Measurements from ENCODE around the gene CDYL.
"Not testable (repeated sequence)": the region's sequence is repeated elsewhere in the genome, so short reads cannot be mapped to it uniquely, and the experiment has no call there.

Gene CDYL

DNA sequence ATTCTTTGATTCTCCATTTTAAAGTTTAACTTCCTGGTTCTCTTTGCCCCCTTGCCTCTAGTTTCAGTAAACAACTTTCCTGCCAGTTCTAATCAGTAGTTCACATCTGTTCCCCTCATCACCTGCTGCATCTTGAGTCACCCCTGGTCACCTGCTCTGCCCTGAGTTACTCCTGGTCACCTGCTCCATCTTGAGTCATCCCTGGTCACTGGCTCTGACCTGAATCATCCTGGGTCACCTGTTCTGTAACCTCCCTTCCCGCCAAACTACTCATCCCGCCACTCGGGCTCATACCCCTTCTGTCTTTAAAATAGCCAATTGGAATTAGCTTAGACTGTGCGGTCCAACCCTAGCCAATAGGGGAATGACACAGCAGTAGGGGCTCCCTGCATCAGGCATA lies 88.8 kb downstream of the CDYL start:
- H3K36me3 ChIP-seq (ENCODE audit: control insufficient read depth in 4 of 4, insufficient read depth in 4 of 4, low read length in 3 of 4); H3K27ac ChIP-seq (ENCODE audit: insufficient read depth in 1 of 2, low read depth in 1 of 2, low read length in 2 of 2, poor library complexity in 1 of 2, severe bottlenecking in 2 of 2); H3K4me1 ChIP-seq (ENCODE audit: control extremely low read depth in 1 of 4, control insufficient read depth in 4 of 4, insufficient read depth in 4 of 4, low read length in 3 of 4); POLR2A ChIA-PET; H3K4me3 ChIP-seq (ENCODE audit: control insufficient read depth in 1 of 7, extremely low read depth in 1 of 7, insufficient read depth in 4 of 7, low read depth in 2 of 7, low read length in 6 of 7); CTCF ChIA-PET; H3K27me3 ChIP-seq (replicated peaks in 2 of 5; ENCODE audit: control insufficient read depth in 4 of 5, insufficient read depth in 5 of 5, low read length in 4 of 5); DNase-seq: not testable (repeated sequence)
- peaks cover 6 to 53% (median 18%) of the 10 kb centered on the region in 5 experiments for H3K9me3 ChIP-seq (ENCODE audit: control extremely low read depth in 1 of 5, control insufficient read depth in 4 of 5, insufficient read depth in 2 of 5, low read depth in 1 of 5, low read length in 4 of 5)
- WGBS (ENCODE audit: insufficient coverage): 82% methylated on average over 3 of the region's 4 CpGs

GRCh38 chr6:4870821-4871494 lies 94.8 kb downstream of the CDYL start:
- Histone ChIP-seq H3K27me3 (replicated peaks in 2 of 5; ENCODE audit: control insufficient read depth in 4 of 5, insufficient read depth in 5 of 5, low read length in 4 of 5) (no peaks in the 10 kb centered on the region), H3K36me3 (ENCODE audit: control insufficient read depth in 4 of 4, insufficient read depth in 4 of 4, low read length in 3 of 4) (peaks cover 0 to 7% (median 3%) of the 10 kb centered on the region in 4 experiments), H3K9me3 (ENCODE audit: control extremely low read depth in 1 of 5, control insufficient read depth in 4 of 5, insufficient read depth in 2 of 5, low read depth in 1 of 5, low read length in 4 of 5) (peaks cover 4 to 46% (median 7%) of the 10 kb centered on the region in 5 experiments), H3K27ac (ENCODE audit: insufficient read depth in 1 of 2, low read depth in 1 of 2, low read length in 2 of 2, poor library complexity in 1 of 2, severe bottlenecking in 2 of 2) (no peak overlapping the region), H3K4me3 (ENCODE audit: control insufficient read depth in 1 of 7, extremely low read depth in 1 of 7, insufficient read depth in 4 of 7, low read depth in 2 of 7, low read length in 6 of 7) (no peak overlapping the region), H3K4me1 (ENCODE audit: control extremely low read depth in 1 of 4, control insufficient read depth in 4 of 4, insufficient read depth in 4 of 4, low read length in 3 of 4) (no peaks in the 10 kb centered on the region)
- no CpG with 5 or more reads among the region's 3 CpGs for WGBS (ENCODE audit: insufficient coverage)
- DNase-seq: no peak
- ChIA-PET POLR2A (no interaction called here), CTCF (no interaction called here)

DNA sequence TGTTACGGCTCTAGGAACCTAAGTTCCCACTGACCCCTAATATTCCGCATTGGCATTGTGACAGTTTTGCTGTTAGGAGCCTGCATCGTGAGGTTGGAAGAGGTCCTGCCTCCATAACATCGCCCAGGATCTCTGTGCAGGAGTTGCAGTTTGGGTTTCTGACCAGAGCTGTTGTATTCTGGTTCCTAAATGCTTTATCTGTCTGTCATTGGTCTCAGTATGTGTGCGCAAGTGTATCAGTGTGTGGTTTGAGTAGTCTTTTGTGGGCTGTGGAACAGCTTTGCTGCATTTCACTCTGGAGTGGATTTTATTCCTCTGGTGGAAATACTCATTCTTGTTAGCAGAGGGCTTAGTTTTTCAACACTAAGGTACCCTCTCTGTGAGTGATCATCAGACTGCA lies 95.6 kb downstream of the CDYL start:
- CTCF ChIA-PET: no interaction called here
- H3K4me3 ChIP-seq (ENCODE audit: control insufficient read depth in 1 of 7, extremely low read depth in 1 of 7, insufficient read depth in 4 of 7, low read depth in 2 of 7, low read length in 6 of 7): no peak overlapping the region
- POLR2A ChIA-PET: no interaction called here
- no peaks in the 10 kb centered on the region for H3K27me3 ChIP-seq (replicated peaks in 2 of 5; ENCODE audit: control insufficient read depth in 4 of 5, insufficient read depth in 5 of 5, low read length in 4 of 5)
- peaks cover 0 to 7% (median 3%) of the 10 kb centered on the region in 4 experiments for H3K36me3 ChIP-seq (ENCODE audit: control insufficient read depth in 4 of 4, insufficient read depth in 4 of 4, low read length in 3 of 4)
- 99% methylated on average over 5 of the region's 5 CpGs for WGBS (ENCODE audit: insufficient coverage)
- no peaks in the 10 kb centered on the region for H3K4me1 ChIP-seq (ENCODE audit: control extremely low read depth in 1 of 4, control insufficient read depth in 4 of 4, insufficient read depth in 4 of 4, low read length in 3 of 4)
- no peak for DNase-seq
- H3K9me3 ChIP-seq (ENCODE audit: control extremely low read depth in 1 of 5, control insufficient read depth in 4 of 5, insufficient read depth in 2 of 5, low read depth in 1 of 5, low read length in 4 of 5): peaks cover 4 to 38% (median 7%) of the 10 kb centered on the region in 5 experiments
- no peak overlapping the region for H3K27ac ChIP-seq (ENCODE audit: insufficient read depth in 1 of 2, low read depth in 1 of 2, low read length in 2 of 2, poor library complexity in 1 of 2, severe bottlenecking in 2 of 2)

DNA sequence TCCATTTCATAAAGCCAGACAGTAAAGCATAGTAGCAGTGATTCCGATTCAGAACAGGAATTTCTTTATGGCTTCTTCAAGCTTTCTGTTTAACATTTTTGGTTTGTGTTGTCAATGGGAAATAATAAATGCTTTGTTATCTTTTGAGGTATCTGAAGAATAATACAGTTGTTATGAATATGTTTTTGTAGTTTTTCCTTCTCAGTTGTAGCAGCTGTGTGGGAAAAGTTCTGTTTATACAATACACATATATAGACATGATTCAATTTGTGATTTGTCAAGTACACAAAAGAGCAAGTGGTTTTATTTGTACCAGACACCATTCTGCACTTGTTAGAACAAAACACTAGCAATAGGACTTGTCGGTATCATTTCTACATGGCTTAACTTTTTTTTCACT lies 96.6 kb downstream of the CDYL start:
- no peak for DNase-seq
- Histone ChIP-seq H3K27me3 (replicated peaks in 2 of 5; ENCODE audit: control insufficient read depth in 4 of 5, insufficient read depth in 5 of 5, low read length in 4 of 5) (no peaks in the 10 kb centered on the region), H3K9me3 (ENCODE audit: control extremely low read depth in 1 of 5, control insufficient read depth in 4 of 5, insufficient read depth in 2 of 5, low read depth in 1 of 5, low read length in 4 of 5) (peaks cover 1 to 34% (median 5%) of the 10 kb centered on the region in 5 experiments), H3K4me1 (ENCODE audit: control extremely low read depth in 1 of 4, control insufficient read depth in 4 of 4, insufficient read depth in 4 of 4, low read length in 3 of 4) (no peaks in the 10 kb centered on the region), H3K4me3 (ENCODE audit: control insufficient read depth in 1 of 7, extremely low read depth in 1 of 7, insufficient read depth in 4 of 7, low read depth in 2 of 7, low read length in 6 of 7) (no peak overlapping the region), H3K27ac (ENCODE audit: insufficient read depth in 1 of 2, low read depth in 1 of 2, low read length in 2 of 2, poor library complexity in 1 of 2, severe bottlenecking in 2 of 2) (no peak overlapping the region), H3K36me3 (ENCODE audit: control insufficient read depth in 4 of 4, insufficient read depth in 4 of 4, low read length in 3 of 4) (peaks cover 0 to 4% (median 3%) of the 10 kb centered on the region in 4 experiments)
- WGBS (ENCODE audit: insufficient coverage): 100% methylated on average over 1 of the region's 2 CpGs
- POLR2A ChIA-PET: no interaction called here
- CTCF ChIA-PET: no interaction called here

DNA sequence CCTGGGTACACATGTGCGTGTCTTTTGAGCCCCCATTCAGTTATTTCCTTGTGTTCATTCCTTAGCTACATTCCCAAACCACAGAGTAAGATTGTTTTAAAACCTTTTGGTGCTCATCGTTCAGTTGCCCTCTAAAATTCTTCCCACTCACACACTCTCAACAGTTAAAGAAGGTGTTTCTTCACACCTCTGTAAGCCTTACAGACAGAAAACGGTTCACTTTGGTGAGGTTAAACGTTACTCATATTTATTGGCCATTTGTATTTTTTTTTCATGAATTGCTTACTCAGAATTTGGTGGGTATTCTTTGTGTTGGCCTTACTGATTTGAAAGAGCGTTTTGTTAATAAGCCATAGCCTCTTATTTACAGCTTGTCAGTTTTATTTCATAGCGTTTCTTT lies 97.7 kb downstream of the CDYL start:
- H3K27ac ChIP-seq (ENCODE audit: insufficient read depth in 1 of 2, low read depth in 1 of 2, low read length in 2 of 2, poor library complexity in 1 of 2, severe bottlenecking in 2 of 2): no peak overlapping the region
- no peak for DNase-seq
- H3K4me1 ChIP-seq (ENCODE audit: control extremely low read depth in 1 of 4, control insufficient read depth in 4 of 4, insufficient read depth in 4 of 4, low read length in 3 of 4): no peaks in the 10 kb centered on the region
- H3K27me3 ChIP-seq (replicated peaks in 2 of 5; ENCODE audit: control insufficient read depth in 4 of 5, insufficient read depth in 5 of 5, low read length in 4 of 5): no peaks in the 10 kb centered on the region
- H3K36me3 ChIP-seq (ENCODE audit: control insufficient read depth in 4 of 4, insufficient read depth in 4 of 4, low read length in 3 of 4): peaks cover 0 to 4% (median 3%) of the 10 kb centered on the region in 4 experiments
- ChIA-PET POLR2A (no interaction called here), CTCF (no interaction called here)
- peaks cover 0 to 30% (median 8%) of the 10 kb centered on the region in 5 experiments for H3K9me3 ChIP-seq (ENCODE audit: control extremely low read depth in 1 of 5, control insufficient read depth in 4 of 5, insufficient read depth in 2 of 5, low read depth in 1 of 5, low read length in 4 of 5)
- WGBS (ENCODE audit: insufficient coverage): 92% methylated on average over 5 of the region's 6 CpGs
- no peak overlapping the region for H3K4me3 ChIP-seq (ENCODE audit: control insufficient read depth in 1 of 7, extremely low read depth in 1 of 7, insufficient read depth in 4 of 7, low read depth in 2 of 7, low read length in 6 of 7)

DNA sequence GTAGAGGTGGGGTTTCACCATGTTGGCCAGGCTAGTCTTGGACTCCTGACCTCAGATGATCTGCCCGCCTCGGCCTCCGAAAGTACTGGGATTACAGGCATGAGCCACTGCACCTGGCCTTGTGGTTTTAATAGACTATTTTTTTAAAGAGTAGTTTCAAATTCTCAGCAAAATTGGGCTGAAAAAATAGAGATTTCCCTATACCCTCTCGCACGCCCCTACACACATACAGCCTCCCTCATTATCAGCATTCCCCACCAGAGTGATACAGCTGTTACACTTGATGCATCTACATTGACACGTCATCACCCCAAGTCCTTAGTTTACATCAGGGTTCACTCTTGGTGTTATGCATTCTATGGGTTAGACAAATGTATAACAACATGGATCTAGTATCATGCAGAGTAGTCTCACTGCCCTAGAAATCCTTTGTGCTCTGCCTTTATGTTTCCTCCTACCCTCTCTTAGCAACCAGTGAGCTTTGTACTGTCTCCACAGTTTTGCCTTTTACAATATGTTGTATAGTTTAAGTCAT lies 103.6 kb downstream of the CDYL start:
- no CpG with 5 or more reads among the region's 6 CpGs for WGBS (ENCODE audit: insufficient coverage)
- peaks cover 0 to 2% (median 1%) of the 10 kb centered on the region in 4 experiments for H3K36me3 ChIP-seq (ENCODE audit: control insufficient read depth in 4 of 4, insufficient read depth in 4 of 4, low read length in 3 of 4)
- peaks cover 0 to 4% (median 0%) of the 10 kb centered on the region in 4 experiments for H3K4me1 ChIP-seq (ENCODE audit: control extremely low read depth in 1 of 4, control insufficient read depth in 4 of 4, insufficient read depth in 4 of 4, low read length in 3 of 4)
- ChIA-PET CTCF (no interaction called here), POLR2A (no interaction called here)
- H3K9me3 ChIP-seq (ENCODE audit: control extremely low read depth in 1 of 5, control insufficient read depth in 4 of 5, insufficient read depth in 2 of 5, low read depth in 1 of 5, low read length in 4 of 5): peaks cover 0 to 28% (median 5%) of the 10 kb centered on the region in 5 experiments
- H3K4me3 ChIP-seq (ENCODE audit: control insufficient read depth in 1 of 7, extremely low read depth in 1 of 7, insufficient read depth in 4 of 7, low read depth in 2 of 7, low read length in 6 of 7): no peak overlapping the region
- no peak overlapping the region for H3K27ac ChIP-seq (ENCODE audit: insufficient read depth in 1 of 2, low read depth in 1 of 2, low read length in 2 of 2, poor library complexity in 1 of 2, severe bottlenecking in 2 of 2)
- H3K27me3 ChIP-seq (replicated peaks in 2 of 5; ENCODE audit: control insufficient read depth in 4 of 5, insufficient read depth in 5 of 5, low read length in 4 of 5): no peaks in the 10 kb centered on the region
- no peak for DNase-seq

DNA sequence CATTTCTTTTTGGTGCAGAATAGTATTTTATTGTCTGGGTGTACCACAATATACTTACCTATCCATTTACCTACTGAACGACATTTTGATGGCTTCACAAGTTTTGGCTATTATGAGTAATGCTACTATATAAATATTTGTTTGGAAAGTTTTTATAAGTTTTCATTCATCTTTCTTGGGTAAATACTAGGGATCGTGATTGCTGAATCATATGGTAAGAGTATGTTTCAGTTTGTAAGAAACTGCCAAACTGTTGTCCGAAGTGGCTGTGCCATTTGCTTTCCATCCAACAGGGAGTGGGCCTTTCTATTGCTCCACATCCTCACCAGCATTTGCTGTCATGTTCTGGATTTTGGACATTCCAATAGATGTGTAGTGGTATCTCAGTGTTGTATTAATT lies 104.2 kb downstream of the CDYL start:
- Histone ChIP-seq H3K4me1 (ENCODE audit: control extremely low read depth in 1 of 4, control insufficient read depth in 4 of 4, insufficient read depth in 4 of 4, low read length in 3 of 4) (peaks cover 0 to 4% (median 0%) of the 10 kb centered on the region in 4 experiments), H3K4me3 (ENCODE audit: control insufficient read depth in 1 of 7, extremely low read depth in 1 of 7, insufficient read depth in 4 of 7, low read depth in 2 of 7, low read length in 6 of 7) (no peak overlapping the region), H3K27ac (ENCODE audit: insufficient read depth in 1 of 2, low read depth in 1 of 2, low read length in 2 of 2, poor library complexity in 1 of 2, severe bottlenecking in 2 of 2) (no peak overlapping the region), H3K36me3 (ENCODE audit: control insufficient read depth in 4 of 4, insufficient read depth in 4 of 4, low read length in 3 of 4) (peaks cover 0 to 2% (median 1%) of the 10 kb centered on the region in 4 experiments), H3K9me3 (ENCODE audit: control extremely low read depth in 1 of 5, control insufficient read depth in 4 of 5, insufficient read depth in 2 of 5, low read depth in 1 of 5, low read length in 4 of 5) (peaks cover 0 to 26% (median 4%) of the 10 kb centered on the region in 5 experiments), H3K27me3 (replicated peaks in 2 of 5; ENCODE audit: control insufficient read depth in 4 of 5, insufficient read depth in 5 of 5, low read length in 4 of 5) (no peaks in the 10 kb centered on the region)
- 100% methylated on average over 2 of the region's 3 CpGs for WGBS (ENCODE audit: insufficient coverage)
- ChIA-PET CTCF (no interaction called here), POLR2A (no interaction called here)
- no peak for DNase-seq

Data from common myeloid progenitor, CD34-positive (primary cell).